Measurements from ENCODE around the gene CUX1.
"Not testable (repeated sequence)": the region's sequence is repeated elsewhere in the genome, so short reads cannot be mapped to it uniquely, and the experiment has no call there.

The CUX1 gene

DNA sequence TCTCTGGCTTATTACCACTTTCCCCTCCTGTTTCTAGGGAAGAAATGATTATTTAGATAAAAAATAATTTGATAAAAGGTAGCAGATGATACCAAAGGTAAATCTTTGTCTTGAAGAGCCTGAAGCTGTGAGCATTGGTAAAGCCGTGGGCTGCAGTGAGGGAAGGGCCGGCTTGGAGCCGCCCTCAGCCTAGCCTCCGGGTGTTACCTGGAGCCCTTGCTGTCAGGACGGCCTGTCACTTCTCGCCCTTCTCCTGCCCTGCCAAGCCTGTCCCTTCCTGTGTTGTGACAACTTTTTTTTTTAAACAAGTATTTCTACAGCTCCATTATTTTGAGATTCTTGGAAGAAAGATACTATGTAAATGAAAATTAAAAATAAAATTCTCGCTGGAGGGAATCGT lies 7.0 kb downstream of the CUX1 start:
- DNase-seq, result no peak

DNA sequence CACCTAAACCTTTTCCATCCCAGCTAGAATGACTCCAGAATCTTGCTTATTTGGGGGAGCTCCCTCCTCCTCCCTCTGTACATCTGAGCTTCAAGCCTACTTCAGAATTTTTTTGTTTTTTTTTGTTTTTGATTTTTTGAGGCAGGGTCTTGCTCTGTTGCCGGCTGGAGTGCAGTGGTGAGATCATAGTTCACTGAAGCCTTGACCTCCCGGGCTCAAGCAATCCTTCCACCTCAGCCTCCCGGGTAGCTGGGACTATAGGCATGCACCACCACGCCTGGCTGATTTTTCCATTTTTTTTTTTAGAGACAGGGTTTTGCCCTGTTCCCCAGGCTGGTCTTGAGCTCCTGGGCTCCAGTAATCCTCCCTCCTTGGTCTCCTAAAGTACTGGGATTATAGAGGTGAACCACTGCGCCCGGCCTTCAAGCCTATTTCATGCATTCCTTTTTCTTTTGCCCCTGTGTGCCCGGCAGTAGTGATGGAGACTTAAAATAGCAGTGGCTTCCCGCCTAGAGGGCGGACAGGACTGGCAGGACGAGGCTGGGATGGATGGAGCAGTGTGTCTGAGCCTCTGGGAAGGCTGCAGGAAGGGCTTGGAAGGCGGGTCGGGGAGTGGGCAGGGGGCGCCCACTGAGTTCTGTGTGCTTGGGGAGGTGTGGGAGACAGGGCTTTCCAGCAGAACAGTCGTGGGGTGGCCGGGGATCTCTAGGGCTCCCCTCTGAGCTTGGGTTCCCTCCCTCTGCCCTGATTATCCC lies 8.8 kb downstream of the CUX1 start:
- DNase-seq, result no peak

DNA sequence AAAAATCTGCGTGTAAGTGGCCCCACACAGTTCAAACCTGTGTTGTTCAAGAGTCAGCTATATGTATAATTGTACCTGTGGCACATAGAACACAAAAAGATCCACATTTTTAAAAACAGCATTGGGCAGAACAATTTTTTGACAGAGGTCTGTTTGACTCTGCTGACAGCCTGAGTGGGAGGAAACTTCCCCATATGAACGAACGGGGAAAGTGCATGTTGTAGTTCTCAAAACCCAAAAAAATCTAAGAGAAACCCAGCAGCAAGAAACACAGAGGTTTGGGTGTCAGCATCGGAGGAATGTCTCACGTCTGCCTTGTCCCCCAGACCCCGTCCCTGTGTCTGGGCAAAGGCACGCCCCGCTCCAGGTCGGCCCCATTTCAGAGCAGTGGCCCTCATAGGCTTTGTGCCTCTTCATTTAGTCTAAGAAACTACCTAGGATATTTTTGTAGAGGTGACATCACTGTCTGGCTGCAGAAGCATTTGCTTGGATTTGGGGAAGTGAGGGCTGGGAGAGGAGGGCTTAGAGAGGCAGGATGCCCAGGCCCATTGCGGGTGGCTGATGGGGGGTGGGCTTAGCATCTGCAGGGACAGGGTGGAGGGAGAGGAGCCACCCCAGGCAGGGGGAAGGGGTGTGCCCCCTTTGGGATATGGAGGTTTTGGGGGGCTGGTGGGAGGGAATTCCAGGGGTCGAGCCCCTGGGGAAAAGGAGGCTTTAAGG lies 11.0 kb downstream of the CUX1 start:
- DNase-seq, result no peak

DNA sequence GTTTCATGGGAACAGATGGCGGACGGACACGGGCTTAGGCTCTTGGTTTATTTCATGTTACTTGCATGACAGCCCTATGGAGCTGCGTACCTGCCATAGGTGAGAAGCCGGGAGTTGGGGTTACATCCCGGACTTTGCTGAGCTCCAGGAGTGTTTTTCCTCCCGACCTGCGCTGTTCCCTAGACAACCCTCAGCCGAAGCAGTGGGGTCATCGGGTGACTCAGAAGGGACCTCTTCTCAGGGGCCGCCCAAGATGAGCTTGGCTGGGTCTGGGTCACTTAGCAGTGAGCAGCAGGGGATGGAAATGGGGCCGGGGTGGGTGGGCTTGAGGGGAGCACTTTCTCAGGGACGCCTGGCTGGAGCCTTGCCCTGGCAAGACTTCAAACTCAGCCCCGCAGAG lies 11.9 kb downstream of the CUX1 start:
- DNase-seq, result no peak

DNA sequence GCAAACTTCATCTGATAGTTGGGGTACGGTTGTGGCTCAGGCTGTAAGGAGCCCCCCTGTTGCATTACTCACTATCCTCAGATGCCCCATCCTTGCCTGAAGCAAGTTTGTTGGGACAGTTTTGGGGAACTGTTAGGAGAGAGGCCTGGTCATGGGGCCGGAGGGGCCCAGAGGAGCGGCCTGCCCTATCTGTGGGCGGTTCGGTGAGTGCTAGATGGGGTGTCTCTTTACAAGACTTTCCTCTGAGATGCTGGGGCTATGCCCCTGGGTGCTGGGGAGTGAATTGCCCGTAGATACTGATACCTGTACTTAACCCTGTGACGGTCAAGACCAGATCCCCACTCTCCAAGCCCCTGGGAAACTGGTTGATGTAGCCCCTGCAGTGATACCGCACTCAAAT lies 12.4 kb downstream of the CUX1 start:
- DNase-seq, result no peak

DNA sequence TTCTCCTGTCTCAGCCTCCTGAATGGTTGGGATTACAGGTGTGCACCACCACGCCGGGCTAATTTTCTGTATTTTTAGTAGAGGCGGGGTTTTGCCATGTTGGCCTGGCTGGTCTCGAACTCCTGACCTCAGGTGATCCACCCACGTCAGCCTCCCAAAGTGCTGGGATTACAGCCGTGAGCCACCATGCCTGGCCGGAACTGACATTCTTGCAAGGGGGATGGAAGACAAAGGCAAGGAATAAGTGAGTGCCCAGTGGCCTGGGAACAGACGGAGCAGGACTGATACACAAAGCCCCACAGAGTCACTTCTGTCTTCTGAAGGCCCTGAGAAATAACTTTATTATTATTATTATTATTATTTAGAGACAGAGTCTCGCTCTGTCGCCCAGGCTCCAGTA lies 14.0 kb downstream of the CUX1 start:
- not testable (repeated sequence) for DNase-seq

DNA sequence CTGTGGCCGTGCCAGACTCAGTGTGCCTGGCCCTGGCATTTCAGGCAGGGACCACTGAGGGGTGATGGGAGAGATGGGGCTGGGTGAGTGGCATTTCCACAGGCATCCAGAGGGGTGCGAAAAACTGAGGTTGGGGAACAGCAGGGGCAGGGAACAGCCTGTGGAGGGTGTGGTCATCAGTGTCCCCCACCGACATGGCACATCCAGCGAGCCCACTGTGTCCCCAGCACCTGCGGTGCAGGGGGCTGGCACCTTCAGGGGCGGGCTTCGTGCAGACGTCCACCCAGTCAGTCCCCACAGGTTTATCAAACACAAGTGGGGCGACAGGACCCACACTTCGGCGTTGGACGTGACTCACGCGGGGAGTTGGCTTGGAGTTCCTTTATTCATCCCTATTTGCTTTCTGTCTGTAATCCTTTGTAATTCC lies 14.8 kb downstream of the CUX1 start:
- no peak for DNase-seq

DNA sequence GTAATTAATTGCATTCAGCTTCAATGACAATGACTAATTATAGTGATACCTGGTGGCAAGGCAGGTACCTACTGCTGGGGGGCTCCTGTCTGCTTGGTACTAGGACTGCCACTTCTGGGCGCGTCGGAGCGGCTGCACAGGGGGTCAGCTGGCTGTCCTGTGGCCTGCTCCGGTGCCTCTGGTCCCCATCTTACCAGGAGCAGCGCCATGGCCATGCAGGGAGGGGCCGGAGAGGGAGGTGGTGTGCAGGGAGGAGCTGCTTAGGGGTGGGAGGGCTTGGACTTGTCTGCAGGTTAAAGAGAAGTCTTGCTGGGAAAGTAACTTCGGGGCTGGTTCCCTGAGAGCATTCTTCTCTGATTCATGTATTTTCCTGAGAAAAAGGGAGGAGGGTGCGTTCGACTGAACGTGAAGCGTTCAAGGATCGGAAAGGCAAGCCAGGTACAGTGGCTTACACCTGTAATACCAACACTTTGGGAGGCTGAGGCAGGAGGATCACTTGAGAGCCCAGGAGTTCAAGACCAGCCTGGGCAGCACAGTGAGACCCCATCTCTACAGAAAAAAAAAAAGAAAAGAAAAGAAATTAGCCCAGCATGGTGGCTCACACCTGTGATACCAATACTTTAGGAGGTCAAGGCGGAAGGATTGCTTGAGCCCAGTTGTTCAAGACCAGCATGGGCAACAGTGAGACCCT lies 15.4 kb downstream of the CUX1 start:
- DNase-seq, result no peak

DNA sequence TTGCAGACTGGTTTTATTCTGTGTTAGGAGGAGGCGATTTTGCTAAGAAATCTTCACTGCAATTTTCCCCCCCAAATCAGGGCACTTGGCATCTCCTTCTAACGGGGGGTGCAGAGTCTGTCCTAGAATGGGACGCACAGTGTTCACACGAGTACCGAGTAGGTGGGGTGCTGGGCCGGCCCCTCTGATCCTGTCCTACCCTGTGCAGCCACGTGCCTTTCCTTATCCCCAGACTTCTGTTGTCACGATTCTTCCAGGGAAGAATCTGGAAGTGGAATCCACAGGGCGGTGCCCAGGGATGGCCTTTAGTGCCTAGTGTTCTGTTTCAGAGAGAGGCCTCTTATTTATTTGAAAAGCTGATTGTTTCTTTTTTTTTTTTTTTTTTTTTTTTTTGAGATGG lies 16.4 kb downstream of the CUX1 start:
- DNase-seq, result no peak

DNA sequence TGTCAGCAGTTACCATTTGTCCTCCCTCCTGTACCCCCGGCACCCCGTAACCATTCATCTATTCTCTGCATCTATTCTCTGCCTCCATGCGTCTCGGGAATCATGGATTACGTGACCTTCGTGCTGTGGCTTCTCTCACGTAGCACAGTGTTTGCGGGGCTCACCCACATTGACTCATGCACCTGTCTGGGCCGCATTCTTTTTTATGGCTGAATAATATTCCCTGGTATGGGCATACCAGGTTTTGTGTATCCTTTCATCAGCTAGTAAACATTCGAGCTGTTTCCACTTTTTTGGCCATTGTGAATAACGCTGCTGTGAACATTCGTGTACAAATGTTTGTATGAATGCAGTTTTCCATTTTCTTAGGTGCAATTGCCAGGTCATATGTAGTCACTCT lies 17.7 kb downstream of the CUX1 start:
- no peak for DNase-seq

DNA sequence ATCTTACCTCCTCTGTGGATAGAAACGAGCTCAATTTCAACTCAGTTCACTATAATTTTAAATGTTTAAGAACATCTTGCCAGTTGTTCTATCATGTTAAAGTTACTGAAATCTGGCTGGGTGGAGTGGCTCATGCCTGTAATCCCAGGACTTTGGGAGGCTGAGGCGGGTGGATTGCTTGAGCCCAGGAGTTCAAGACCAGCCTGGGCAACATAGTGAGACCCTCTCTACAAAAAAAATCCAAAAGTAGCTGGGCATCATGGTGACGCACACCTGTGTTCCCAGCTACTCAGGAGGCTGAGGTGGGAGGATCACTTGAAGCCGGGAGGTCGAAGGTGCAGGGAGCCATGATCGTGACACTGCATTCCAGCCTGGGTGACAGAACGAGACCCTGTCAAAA lies 20.0 kb downstream of the CUX1 start:
- DNase-seq, result not testable (repeated sequence)

DNA sequence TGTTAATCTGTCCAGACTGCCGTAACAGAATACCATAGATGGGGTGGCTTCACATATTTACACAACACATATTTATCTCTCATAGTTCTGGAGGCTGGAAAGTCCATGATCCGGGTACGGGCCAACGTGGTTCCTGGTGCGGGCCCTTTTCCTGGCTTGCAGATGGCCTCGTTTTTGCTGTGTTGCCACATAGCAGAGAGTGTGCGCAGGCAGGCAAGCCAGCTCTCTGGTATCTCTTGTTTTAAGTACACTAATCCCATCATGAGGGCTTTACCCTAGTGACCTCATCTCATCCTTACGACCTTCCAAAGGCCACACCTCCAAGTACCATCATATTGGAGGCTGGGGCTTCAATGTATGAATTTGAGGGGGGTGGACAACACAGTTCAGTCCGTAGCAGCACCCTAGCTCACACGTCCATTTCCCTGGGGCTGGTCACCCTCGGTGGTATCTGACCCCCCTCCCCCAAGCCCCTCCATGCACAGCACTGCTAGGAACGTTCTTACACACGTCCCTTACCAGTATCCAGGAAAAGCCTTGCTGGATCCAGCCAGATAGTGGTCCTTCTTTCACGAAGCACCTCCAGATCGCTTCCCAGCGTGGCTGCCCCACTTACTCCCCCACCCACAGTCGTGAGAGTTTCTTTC lies 21.5 kb downstream of the CUX1 start:
- DNase-seq, result no peak

DNA sequence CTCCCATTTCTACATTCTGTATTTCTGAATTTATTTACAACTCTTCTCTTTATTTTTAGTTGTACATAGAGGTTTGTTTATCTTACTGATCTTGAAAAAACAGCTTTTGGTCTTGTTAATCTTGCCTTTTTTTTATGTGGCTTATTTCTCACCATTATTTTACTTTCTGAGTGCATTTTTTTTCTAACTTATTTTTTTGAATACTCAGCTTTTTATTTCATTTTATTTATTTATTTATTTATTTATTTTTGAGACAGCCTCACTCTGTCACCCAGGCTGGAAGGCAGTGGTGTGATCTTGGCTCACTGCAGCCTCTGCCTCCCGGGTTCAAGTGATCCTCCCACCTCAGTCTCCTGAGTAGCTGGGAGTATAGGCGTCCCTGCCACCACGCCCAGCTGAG lies 23.9 kb downstream of the CUX1 start:
- no peak for DNase-seq

DNA sequence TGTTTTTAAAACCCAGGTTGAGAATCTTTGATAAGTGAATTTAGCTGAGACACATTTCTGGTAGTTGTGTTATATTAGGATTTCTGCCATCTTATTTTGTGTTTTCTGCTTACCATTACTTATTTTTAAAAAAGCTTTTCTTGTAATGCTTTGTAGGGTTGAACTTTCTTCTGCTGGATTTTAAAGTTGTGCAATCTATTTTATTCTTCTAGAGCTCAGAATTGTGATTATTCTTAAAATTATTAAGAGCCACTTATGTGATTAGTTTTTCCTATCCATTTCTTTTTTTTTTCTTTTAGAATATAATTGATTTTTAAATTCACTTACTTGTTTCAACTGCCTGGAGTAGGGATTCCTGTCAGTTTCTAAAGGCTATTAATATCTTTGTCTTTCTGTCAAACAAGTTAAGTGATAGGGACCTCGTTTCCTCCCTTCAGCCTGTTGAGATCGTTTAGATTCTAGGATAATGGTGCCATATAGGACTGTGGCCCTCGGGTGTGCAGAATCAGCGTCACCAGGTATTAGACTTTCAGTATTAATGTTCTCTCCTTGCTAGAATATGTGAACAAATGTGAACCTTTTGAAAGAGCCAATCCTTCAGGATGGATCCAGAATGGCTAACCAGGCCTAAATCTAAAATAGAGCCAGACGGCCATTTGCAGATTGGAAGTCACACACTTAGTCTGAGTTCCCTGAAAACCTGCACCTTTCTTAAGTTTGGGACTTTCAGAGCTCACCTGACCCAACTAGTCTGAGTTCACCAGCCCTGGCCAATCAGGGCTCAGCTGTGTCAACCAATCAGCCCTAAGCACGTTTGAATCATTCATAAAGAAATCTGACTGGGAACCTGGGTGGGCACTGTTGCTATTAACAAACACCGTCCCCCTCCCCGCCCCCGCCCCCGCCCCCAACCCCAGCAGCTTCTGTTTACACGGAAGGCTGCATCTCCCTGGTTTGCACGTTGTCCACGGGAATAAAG lies 26.2 kb downstream of the CUX1 start:
- DNase-seq, result no peak

DNA sequence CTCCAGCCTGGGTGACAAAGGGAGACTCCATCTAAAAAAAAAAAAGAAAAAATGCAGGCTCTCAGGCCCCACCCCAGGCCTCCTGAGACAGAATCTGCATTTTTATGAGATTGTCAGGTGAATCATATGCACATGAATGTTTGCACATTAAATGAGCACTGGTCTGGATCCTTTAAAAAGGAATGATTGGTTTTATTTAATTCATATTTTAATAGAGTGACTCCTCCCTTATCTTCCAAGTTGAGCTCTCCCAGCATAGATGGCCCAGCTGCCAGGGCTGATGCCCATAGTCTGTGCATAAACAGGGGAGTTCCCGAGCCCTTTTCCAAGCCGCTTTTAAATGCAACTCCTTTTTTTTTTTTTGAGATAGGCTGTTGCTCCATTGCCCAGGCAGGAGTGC lies 28.5 kb downstream of the CUX1 start:
- DNase-seq, result no peak

DNA sequence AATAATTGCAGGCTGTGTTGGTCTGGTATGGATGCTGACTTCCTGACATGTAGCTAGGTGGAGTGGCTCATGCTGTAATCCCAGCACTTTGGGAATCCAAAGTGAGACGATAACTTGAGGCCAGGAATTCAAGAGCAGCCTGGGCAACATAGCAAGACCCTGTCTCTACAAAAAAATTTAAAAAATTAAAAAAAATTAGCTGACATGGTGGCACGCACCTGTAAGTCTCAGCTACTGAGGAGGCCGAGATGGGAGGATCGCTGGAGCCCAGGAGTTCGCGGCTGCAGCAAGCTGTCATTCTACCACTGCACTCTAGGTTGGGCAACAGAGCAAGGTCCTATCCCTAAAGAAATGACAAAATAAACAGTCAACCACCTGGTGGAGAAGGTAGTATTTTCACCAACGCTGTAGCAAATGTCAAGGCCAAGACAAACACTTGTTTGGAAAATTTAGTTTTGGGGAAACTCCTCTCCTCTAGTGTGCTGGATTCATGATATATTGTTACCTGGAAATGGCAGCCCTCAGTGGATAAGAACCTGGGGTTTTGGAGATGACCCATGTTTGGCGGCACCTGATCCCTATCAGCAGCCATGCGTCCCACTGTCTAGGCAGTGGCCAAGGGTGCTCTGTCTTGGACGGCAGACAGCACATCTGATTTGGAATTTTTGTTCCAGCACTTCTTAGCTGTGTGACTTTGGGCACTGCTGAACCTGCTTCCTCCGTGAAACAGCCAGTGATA lies 29.5 kb downstream of the CUX1 start:
- no peak for DNase-seq

DNA sequence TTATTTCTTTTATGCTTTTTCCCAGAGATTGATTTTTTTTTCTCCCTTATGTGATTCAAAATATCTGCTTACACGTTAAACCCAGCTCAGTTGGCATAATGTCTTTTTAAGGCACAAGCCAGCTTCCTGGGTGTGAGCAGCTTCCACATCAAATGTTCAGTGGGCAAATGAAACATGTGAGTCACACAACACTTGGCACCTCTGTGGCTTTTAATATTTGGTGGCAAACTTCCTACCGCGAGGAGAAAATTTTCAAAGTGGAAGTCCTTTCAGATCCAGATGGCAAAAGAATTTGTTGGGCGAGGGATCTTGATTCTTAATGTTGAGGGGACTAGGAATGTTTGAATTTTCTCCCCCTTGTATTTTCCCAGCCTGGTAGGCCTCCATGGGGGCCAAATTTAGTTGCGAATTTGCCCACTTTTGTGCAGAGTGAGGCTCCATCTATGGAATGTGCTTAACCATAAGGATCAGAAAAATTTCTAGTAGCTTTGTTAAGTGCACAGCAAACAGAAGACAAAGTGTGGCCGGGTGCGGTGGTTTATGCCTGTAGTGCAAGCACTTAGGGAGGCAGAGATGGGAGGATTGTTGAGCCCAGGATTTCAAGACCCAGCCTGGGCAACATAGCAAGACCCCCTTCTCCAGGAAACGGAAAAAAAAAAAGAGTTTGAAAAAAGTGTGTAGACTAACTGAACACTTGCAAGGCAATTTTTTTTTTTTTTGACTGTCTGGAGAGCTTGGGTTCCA lies 31.0 kb downstream of the CUX1 start:
- DNase-seq, result no peak

DNA sequence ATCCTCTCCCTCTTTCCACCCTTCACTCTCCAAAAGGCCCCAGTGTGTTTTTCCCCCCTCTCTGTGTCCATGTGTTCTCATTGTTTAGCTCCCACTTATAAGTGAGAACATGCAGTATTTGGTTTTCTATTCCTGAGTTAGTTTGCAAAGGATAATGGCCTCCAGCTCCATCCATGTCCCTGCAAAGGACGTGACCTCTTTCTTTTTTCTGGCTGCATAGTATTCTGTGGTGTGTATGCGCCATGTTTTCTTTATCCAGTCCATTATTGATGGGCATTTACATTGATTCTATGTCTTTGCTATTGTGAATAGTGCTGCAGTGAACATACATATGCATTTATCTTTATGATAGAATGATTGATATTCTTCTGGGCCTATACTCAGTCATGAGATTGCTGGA lies 31.9 kb downstream of the CUX1 start:
- DNase-seq, result not testable (repeated sequence)

DNA sequence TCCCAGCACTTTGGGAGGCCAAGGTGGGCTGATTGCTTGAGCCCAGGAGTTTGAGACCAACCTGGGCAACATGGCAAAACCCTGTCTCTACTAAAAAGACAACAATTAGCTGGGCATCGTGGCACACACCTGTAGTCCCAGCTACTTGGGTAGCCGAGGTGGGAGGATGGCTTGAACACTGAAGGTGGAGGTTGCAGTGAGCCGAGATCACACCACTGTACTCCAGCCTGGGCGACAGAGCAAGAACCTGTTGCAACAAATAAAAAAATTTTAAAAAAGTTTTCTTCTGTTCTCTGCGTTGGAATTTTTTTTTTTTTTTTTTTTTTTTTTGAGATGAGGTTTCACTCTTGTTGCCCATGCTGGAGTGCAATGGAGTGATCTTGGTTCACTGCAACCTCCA lies 34.9 kb downstream of the CUX1 start:
- not testable (repeated sequence) for DNase-seq

DNA sequence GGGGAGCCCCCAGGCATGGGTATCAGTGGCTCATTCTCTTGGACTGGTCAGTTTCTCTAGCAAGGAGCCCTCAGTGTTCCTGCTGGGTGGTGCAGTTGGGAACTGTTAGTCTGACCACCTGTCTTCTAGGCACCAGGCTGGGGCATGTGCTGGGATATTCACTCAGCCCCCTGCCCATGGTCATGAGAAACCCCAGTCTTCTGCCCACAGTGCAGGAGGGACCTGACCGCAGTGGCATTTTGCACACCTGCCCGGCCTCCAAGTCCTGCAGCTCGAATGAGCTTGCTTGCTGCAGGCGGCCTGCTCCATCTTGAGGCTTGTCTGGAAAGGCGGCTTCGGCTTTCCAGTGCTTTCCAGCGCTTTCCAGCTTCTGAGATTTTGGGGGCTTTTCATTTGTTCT lies 36.3 kb downstream of the CUX1 start:
- no peak for DNase-seq

Data from activated CD4-positive, alpha-beta T cell treated with anti-CD3 and anti-CD28 coated beads, Interleukin-2, amount 50 U/mL, for 1 hour (primary cell).